Raji (cell line): ENCODE data around the gene APCDD1L.

Experiments
- POLR2A ChIP-seq: IDR thresholded peaks from 2 replicates; pipeline ENCODE4 v1.6.1; 2011; ENCODE audit warnings: low read depth, low read length, control low read depth; ENCODE audit not compliant: insufficient read depth

Gene APCDD1L

GRCh38 chr20:58528412-58528811 lies 13.2 kb upstream of the APCDD1L start:
- TF ChIP-seq POLR2A = no peak

- no peak for TF ChIP-seq POLR2A
These were observed 11.2 kb upstream of the APCDD1L start for GRCh38 chr20:58526411-58526810.

GRCh38 chr20:58524814-58525213 lies 9.6 kb upstream of the APCDD1L start:
- no peak for TF ChIP-seq POLR2A

- no peak for TF ChIP-seq POLR2A
These were observed 8.7 kb upstream of the APCDD1L start for GRCh38 chr20:58523971-58524315.

DNA sequence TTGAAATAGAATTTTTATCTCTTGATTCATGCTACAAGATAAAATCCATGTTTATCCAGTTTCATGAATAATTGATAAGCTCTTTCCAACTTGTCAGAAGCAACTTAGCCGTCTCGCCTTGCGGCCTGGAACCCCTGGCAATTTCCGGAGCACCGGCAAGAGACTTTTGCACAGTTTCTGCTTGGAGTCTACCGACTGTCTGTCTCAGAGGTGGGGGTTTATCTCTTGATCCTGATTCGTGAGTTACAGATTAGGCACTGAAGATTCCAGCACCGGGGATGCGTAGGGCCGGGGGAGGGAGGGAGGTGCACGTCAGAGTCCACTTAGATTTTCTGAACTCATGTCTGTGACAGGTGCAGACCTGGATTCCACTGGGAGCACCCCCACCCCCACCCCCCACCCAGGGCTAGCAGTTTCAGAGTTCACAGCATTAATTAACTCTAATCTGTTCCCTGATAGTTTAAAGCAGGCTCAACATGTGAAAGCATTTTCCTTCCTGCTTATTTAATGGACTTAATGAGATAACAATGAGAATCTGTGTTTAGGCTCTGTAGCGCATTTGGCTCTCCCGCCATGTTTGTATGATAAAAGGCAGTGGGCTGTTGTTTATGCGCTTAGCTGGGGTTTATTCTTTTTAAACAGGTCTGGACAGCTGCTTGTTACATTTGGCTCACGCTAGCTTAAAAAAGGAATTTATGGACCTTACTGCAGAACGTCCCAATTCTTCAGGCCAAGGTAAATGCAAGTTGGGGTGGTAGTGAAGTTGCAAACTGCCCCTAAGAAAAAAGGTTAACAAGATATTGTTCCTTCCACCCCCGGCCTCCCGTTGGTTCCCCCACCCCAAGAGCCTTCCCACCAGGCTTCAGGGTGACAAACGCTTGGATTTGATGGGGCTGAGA lies 8.1 kb upstream of the APCDD1L start:
- TF ChIP-seq POLR2A = no peak

DNA sequence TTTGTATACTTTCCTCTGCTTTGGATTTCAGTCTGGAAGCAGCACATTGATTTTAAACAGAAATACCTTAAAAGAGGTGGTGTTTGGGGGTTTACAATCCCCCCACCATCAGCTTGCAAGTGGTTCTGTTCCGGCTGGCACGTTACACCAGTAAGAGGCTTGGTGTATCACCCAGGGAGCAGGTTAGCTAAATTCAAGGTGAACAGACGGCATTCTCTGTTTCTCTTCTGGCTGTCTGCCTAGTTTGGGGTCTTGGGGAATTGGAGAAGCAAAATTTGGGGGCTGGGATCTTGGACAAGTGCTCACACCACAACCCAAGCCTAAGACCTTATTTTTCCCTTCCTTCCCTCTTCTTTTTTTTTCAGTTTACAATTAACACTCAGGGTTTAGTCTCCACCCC lies 7.5 kb upstream of the APCDD1L start:
- TF ChIP-seq POLR2A = no peak

- TF ChIP-seq POLR2A = no peak
These were observed 6.6 kb upstream of the APCDD1L start for GRCh38 chr20:58521763-58522162.

DNA sequence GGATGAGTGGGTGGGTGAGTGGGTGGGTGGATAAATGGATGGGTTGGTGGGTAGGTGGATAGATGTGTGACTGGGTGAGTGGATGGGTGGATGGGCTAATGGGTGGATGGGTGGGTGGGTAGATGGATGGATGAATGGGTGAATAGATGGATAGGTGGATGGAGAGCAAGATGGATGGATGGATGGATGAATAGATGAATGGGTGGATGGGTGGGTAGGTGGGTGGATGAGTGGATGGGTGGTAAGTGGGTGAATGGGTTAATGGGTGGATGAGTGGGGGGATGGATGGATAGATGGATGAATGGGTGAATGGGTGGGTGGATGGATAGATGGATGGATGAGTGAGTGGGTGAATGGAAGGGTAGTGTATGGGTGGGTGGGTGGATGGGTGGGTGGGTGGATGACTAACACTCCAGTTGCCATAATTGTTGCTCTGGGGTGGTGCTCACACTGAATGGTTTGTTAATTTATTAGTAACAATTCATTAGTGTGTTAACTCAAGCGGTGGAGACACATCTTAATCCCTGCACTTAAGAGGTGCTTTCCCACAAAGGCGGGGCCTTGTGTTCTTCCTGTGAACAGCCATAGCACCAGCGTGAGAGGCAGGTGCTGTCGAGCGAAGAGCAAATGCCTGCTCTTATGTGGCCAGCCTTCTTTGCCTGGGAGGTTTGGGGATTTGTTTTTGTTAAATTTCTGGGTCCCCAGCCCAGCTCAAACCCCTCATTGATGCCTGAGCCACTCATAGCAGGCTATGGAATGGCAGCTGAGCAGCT lies 4.9 kb upstream of the APCDD1L start:
- no peak for TF ChIP-seq POLR2A

DNA sequence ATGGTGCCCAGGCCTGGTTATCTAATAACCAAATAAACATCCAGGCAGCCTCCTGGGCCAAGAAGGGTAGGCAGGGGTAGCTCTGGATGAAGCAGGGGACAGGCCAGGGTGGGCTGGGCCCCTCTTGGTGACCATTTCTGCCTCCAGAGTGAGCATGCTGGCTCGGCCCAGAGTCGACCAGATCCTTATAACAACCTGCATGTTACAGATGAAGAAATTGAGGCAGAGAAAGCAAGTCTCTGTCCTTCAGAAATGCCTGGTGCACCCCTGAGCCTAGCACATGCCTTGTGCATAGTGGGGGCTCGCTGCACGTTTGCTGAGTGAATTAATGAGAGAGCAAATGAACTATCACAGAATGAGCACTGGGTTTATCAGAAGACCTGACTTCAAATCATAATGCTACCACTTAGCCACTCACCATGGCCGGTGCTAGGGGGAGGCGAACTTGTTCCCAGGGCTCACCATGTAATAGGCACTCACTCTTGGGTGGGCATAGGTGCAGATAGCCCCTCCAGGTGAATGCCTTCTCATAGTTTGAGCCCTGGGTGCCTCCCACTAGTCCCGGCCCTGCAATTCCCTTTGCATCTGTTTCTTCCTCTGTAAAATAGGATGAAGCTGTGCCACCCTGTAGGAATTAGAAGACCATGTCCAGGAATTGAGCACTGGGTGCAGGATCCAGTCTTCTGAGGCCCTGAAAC lies 3.8 kb upstream of the APCDD1L start:
- no peak for TF ChIP-seq POLR2A

DNA sequence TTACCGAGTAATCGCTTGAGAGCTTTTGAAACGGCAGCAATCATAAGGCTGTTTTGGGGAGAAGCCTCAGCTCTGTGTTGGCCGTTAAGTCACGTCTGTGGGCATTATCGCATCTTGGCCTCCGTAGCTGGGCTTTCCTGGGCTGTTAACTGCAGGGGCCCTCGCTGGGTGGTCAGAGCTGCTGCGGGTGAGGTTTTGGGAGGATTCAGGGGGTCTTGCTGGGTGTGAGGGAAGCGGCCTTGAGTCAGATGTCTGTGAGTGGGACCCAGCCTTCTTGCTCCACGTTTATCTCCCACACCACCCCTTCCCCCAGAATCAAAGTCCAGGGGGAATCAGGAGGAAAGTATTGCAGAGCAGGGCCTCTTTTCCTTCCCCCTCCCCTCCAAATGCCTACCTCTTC lies 3.2 kb upstream of the APCDD1L start:
- no peak for TF ChIP-seq POLR2A

GRCh38 chr20:58514321-58515232 lies 622 bp downstream of the APCDD1L start:
- no peak for TF ChIP-seq POLR2A

DNA sequence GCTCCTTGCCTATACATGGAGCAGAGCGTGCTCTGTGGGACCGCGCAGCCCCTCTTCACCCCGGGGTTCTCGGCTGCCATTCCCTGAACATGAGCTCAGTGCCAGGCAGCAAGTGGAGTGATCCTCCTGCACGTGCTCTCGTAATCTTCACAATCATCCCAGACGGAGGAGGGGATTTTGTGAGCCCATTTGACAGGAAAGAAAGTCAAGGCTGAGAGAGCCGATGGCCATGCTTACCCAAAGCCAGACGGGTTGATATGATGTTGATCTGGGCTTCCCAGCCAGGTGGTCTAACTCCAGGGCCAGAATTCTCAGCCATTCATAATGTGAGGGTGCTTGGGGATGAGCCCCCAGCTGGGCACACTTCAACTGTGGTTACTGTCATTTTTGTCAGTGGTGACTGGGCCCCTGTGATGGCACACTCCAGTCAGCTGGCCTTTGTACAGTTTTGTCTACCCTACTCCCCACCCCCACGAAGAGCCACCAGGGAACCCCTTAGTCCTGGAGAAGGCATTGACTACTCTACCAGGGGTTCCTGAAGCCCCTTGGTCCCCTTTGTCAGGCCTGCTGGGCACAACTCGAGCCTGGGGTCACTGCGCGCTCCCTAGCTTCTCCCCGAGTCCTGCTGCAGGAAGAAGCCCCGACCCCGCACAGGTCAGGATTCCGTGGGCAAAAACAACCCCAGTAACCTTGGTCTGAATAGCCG lies 1.5 kb downstream of the APCDD1L start:
- TF ChIP-seq POLR2A = no peak

DNA sequence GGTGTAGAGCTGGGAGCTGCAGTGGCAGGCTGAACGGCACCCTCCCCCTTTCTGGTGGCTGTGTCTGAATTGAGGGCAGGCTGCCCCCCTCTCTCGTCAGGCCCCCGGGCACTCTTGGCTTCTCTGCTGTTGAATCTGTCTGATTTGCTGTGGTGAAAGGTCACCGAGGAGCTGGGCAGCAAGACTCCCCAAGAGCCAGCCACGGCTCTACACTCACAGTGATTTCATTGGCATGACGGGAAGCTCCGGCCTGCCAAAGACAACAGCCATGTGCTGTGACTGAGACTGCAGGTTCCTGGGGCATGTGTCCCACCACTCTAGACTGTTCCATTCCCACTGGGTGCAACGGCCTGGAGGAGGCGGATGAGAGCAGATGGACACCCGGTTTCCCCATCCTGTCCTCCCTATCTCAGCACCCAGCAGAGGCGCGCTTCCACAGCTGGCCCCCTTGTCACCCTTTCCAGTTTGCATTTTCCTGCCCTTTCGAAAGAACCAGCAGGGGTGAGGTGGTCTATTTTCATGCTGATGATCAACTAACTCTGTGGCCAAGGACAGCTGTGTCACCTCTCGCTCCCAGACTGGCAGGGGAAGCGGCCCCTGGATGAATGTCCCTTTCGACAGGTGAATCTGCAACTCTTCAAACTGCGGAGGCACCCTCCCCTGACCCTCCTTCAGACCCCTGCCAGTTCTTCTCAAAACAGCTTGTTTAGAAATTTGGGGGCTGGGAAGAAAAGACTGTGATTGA lies 2.2 kb downstream of the APCDD1L start:
- no peak for TF ChIP-seq POLR2A
